HepG2 (cell line): ENCODE results near the gene TRPC4.

Experiments used
- KAT7 ChIP-seq: IDR thresholded peaks from 2 replicates; pipeline ENCODE4 v1.6.1; 2018; ENCODE audit warnings: borderline replicate concordance, missing compliant biosample characterization
- POLR2A ChIP-seq, 2 experiments: IDR thresholded peaks; 2 replicates each; pipeline ENCODE4 v1.6.1; 2011; ENCODE audit warnings: low read depth in 2 of 2, low read length in 2 of 2, mild to moderate bottlenecking in 1 of 2, moderate library complexity in 1 of 2; ENCODE audit not compliant: insufficient read depth in 1 of 2
- SMYD3 ChIP-seq: sonication (generic); formaldehyde crosslinking; IDR thresholded peaks from 2 replicates; pipeline ENCODE4 v1.8.1; 2023; ENCODE audit warnings: mild to moderate bottlenecking, missing genetic modification reagents

DNA sequence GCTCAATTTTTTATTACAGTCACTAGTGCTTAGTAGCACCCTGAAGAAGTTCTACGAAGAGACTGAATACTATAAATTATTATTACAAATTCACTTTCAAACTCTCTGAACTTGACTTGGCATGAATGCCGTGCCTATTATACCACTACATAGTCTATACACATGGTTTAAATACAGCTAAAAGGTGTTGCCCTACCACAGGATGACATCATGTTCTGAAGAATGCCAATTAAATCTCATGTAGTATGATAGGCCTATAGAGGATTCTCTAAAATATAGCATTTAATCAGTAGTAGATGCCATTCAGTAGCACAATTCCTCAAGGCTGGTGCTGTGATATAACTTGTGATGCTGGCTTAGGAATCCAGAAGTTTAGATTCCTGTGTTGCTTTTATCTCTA lies 254.3 kb downstream of the TRPC4 start:
- TF ChIP-seq KAT7: no peak
- no peak for TF ChIP-seq POLR2A (IDR thresholded peaks at IDR 0.05; ENCODE audit: insufficient read depth in 1 of 2, low read depth in 2 of 2, low read length in 2 of 2)
- no peak for TF ChIP-seq SMYD3 (CRISPR knock-in tag)
